AG04449 (cell line): Measurements from ENCODE around the gene COL6A3.
A peak's percentile ranks its signal among the peaks of the same experiment; 100 is the strongest.
"Not testable (repeated sequence)": the region's sequence is repeated elsewhere in the genome, so short reads cannot be mapped to it uniquely, and the experiment has no call there.

ENCODE experiments used
- CTCF ChIA-PET: fragments of 350-600 bp; formaldehyde crosslinking; extraction: SDS; loops from one replicate; lab custom pipeline; 2021; ENCODE audit warnings: antibody characterized with exemption; lab: Yijun Ruan, JAX
- POLR2A ChIA-PET: fragments of 400-600, 350-600 bp; formaldehyde crosslinking; extraction: SDS; loops from one replicate; lab custom pipeline; 2020; ENCODE audit warnings: antibody characterized with exemption, inconsistent platforms; lab: Yijun Ruan, JAX
- DNase-seq: peaks from one replicate; pipeline ENCODE4 v3.0.0-alpha.2; 2010; ENCODE audit warnings: low read depth, low spot score
- H3K4me3 ChIP-seq: 2 replicates; pipeline ENCODE4 v1.5.1; 2011; ENCODE audit warnings: low read depth, mild to moderate bottlenecking, control low read depth, low read length
- TF ChIP-seq, protein P1 (sequence below): IDR thresholded peaks from one replicate; pipeline ENCODE4 v1.5.1; 2011; ENCODE audit warnings: mild to moderate bottlenecking, moderate library complexity, low read length, control low read depth, inconsistent platforms; ENCODE audit not compliant: insufficient read depth; ENCODE audit errors: missing control alignments

Gene COL6A3

DNA sequence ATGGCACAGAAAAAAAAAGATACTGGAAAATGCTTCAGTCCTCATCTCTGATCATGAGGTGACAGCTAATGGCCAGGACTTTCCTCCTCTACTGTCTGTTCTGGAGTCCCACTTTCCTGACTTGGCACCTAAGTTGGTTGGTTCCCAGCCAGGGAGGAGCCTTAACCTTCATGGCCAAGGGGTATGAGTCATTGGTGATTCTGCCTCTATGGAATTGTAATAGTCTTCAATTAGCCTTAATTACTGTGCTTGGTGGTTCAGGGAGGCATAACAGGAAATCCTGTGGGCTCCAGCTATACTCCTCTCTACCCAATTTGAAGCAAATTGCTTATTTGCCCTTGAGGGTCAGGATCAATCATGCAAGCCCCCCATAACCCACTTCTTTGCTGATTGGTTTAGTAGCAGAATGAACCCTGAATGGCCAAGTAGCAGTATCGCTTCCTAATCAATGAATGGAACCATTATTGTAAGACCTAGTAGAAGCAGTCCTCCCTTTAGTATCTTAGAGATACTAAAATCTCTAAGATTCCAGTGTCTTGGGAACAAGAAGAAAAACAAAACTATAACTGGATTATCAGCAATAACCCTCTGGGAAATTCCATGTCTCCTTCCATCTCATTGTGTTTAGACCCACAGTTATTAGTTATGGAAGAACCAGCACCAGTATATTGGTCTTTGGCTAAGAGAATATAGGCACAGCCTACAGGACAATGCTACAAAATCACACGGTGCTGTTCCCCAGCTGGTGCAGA lies 109.0 kb downstream of the COL6A3 start:
- TF ChIP-seq, protein P1, sequence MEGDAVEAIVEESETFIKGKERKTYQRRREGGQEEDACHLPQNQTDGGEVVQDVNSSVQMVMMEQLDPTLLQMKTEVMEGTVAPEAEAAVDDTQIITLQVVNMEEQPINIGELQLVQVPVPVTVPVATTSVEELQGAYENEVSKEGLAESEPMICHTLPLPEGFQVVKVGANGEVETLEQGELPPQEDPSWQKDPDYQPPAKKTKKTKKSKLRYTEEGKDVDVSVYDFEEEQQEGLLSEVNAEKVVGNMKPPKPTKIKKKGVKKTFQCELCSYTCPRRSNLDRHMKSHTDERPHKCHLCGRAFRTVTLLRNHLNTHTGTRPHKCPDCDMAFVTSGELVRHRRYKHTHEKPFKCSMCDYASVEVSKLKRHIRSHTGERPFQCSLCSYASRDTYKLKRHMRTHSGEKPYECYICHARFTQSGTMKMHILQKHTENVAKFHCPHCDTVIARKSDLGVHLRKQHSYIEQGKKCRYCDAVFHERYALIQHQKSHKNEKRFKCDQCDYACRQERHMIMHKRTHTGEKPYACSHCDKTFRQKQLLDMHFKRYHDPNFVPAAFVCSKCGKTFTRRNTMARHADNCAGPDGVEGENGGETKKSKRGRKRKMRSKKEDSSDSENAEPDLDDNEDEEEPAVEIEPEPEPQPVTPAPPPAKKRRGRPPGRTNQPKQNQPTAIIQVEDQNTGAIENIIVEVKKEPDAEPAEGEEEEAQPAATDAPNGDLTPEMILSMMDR, result no peak
- DNase-seq, result no peak
- ChIA-PET POLR2A (interaction anchor here (1.3 kb wide), 1 partner anchor 10 kb away, joined by 7 read pairs; no protein-coding TSS in a partner anchor), CTCF (interaction anchor here (1.1 kb wide), 1 partner anchor 26 kb away, joined by 3 read pairs; no protein-coding TSS in a partner anchor)
- H3K4me3 ChIP-seq, result no peak overlapping the region

- CTCF ChIA-PET, DNase-seq, H3K4me3 ChIP-seq: not testable (repeated sequence)
- POLR2A ChIA-PET, result interaction anchor here (1.3 kb wide), 1 partner anchor 11 kb away, joined by 4 read pairs; no protein-coding TSS in a partner anchor
Measured at GRCh38 chr2:237303244-237303643, 110.7 kb downstream of the COL6A3 start.

DNA sequence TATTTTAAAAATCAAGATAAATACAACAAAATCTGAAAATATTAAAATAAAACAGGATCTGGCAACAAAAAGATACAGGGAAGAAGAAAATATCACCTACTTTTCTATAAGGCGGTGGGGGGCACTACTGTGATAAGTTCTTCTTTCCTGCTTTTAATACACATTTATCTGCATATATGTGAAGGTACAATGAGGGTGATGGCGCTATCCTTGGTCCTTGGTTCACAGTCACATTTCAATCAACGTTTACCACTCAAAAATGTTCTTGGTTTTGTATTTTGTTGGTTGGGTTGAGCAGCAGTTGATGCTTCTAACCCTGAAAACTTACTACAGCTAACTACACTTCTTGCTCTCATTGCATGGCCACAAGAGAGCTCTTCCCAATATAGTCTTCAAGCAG lies 112.4 kb downstream of the COL6A3 start:
- TF ChIP-seq, protein P1, result no peak
- POLR2A ChIA-PET, result no interaction called here
- CTCF ChIA-PET, result interaction anchor here (0.9 kb wide), 1 partner anchor 14 kb away, joined by 3 read pairs; no protein-coding TSS in a partner anchor
- no peak overlapping the region for H3K4me3 ChIP-seq
- DNase-seq, result no peak

GRCh38 chr2:237300739-237301138 lies 113.2 kb downstream of the COL6A3 start:
- CTCF ChIA-PET, result interaction anchor here (0.9 kb wide), 1 partner anchor 15 kb away, joined by 3 read pairs; no protein-coding TSS in a partner anchor
- DNase-seq, result no peak
- TF ChIP-seq, protein P1, result no peak
- POLR2A ChIA-PET, result interaction anchor here (1.0 to 1.7 kb wide), 2 partner anchors 18 to 44 kb away, joined by 3 to 7 read pairs; no protein-coding TSS in a partner anchor
- H3K4me3 ChIP-seq, result no peak overlapping the region

DNA sequence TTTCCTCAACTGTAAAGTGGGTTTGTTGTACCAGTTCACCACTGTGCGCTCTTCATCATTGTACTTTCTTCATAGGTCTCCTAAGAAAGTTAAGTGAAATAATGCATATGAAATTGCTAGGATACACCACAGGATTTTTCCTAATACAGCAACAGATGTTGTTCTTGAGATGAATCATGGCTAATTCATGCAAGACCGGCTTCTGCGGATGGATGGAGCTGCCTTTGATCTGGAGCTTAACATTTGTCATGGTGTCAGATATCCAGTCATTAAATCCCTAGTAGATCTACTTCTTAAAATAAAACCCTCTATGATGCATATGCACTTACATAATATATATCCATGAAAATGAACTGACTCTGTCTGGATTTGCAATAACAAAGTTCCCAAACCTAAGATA lies 114.1 kb downstream of the COL6A3 start:
- H3K4me3 ChIP-seq, result no peak overlapping the region
- TF ChIP-seq, protein P1, result no peak
- POLR2A ChIA-PET, result interaction anchor here (0.7 to 1.7 kb wide), 6 partner anchors 9 to 126 kb away, joined by 3 to 9 read pairs (median 3); no protein-coding TSS in a partner anchor
- CTCF ChIA-PET, result interaction anchor here (1.2 to 1.5 kb wide), 2 partner anchors 16 to 135 kb away, joined by 4 to 5 read pairs; no protein-coding TSS in a partner anchor
- DNase-seq, result peak; percentile 98

DNA sequence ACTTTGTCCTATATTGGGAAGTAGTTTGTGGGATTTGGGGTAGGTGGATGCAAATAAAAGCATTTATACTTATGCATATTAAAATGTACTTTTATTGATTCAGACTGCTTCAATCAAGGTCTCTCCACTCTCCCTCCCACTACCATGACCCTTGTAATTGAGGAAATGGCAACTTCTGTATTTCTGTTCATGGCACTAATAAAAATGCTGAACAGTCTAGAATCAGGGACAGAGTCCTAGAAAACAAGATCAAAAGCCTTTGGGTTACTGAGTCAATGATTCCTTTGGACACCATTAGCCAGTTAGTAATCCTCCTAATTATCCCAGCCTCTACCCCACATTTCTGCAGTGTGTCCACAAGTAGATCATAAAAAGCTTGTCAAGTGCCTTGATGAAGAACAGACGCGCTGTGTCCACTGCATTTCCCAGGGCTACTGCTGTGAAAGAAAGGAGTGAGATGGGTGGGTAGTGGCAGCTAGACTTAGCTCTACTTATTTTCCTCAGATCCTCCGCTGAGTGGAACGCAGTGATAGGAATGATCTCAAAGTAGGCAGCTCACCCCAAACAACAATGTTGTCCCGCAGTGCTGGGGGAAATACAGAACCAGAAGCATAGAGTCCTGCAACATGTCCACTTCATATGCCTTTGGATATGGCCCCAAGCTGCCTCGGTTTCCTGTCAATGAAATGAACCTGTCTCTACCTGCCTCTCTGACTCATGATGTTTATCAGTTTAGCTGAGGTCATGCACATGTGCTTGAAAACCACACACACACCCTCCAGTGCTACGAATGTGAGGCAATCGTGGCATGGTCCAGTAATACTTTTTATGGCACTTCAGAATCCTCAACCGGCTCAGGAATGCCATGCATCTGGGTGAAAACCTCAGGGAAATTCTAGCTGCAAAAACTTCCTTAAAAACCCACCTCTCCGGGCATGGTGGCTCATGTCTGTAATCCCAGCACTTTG lies 115.5 kb downstream of the COL6A3 start:
- POLR2A ChIA-PET, result interaction anchor here (1.3 kb wide), 1 partner anchor 12 kb away, joined by 4 read pairs; no protein-coding TSS in a partner anchor
- peak; percentile 83 for DNase-seq

More for the DNA sequence above, 115.5 kb downstream of the COL6A3 start:
- TF ChIP-seq, protein P1, result no peak
- CTCF ChIA-PET, result interaction anchor here (1.1 to 7.3 kb wide), 4 partner anchors 41 to 177 kb away, joined by 3 to 28 read pairs (median 6); no protein-coding TSS in a partner anchor
- no peak overlapping the region for H3K4me3 ChIP-seq
